Stimulated activated effector memory CD8-positive, alpha-beta T cell treated with anti-CD3 and anti-CD28 coated beads, Interleukin-12 subunit alpha, Interleukin-12 subunit beta, amount 100 ng/mL, for 72 hours (primary cell): Measurements from ENCODE around the gene NEDD8.
A peak's percentile ranks its signal among the peaks of the same experiment; 100 is the strongest.

Source experiments
- ATAC-seq: fragments of 150-1000 bp; cut with Tn5 transposase; 2 replicates; pipeline ENCODE4 v1.10.0; 2021
- DNase-seq, 2 donors: peaks; one replicate each; pipeline ENCODE4 v3.0.0; 2021 to 2022; ENCODE audit warnings: low spot score in 2 of 2
- H3K27ac Mint-ChIP-seq: one replicate; pipeline ENCODE4 v1.8.0; 2022; ENCODE audit warnings: mild to moderate bottlenecking, mixed read lengths
- H3K36me3 Mint-ChIP-seq: one replicate; pipeline ENCODE4 v1.8.0; 2022; ENCODE audit warnings: mild to moderate bottlenecking, mixed read lengths
- H3K4me1 Mint-ChIP-seq: one replicate; pipeline ENCODE4 v1.8.0; 2022; ENCODE audit warnings: mixed read lengths
- H3K4me3 Mint-ChIP-seq: one replicate; pipeline ENCODE4 v1.8.0; 2022; ENCODE audit warnings: mild to moderate bottlenecking, mixed read lengths
- H3K9me3 Mint-ChIP-seq: one replicate; pipeline ENCODE4 v1.8.0; 2022; ENCODE audit warnings: mixed read lengths

The NEDD8 gene

GRCh38 chr14:24243336-24243836 is 11.2 kb upstream of the NEDD8 start:
- no peaks in the 10 kb centered on the region for H3K9me3 Mint-ChIP-seq
- H3K36me3 Mint-ChIP-seq = peaks cover 47% of the 10 kb centered on the region
- DNase-seq = no peak
- no peak for ATAC-seq
- H3K4me1 Mint-ChIP-seq = peaks cover 63% of the 10 kb centered on the region
- peak overlapping the region; percentile 91 for H3K4me3 Mint-ChIP-seq
- H3K27ac Mint-ChIP-seq = peak overlapping the region; percentile 98

GRCh38 chr14:24241829-24242443 is 9.8 kb upstream of the NEDD8 start:
- Mint-ChIP-seq H3K4me3 (peak overlapping the region; percentile 91), H3K27ac (peak overlapping the region; percentile 98), H3K36me3 (peaks cover 62% of the 10 kb centered on the region), H3K9me3 (no peaks in the 10 kb centered on the region), H3K4me1 (peaks cover 67% of the 10 kb centered on the region)
- no peak for DNase-seq
- peak; percentile 88 for ATAC-seq

- H3K27ac Mint-ChIP-seq = peak overlapping the region; percentile 84
- no peak for DNase-seq
- ATAC-seq = no peak
- H3K4me3 Mint-ChIP-seq = peak overlapping the region; percentile 91
- no peaks in the 10 kb centered on the region for H3K9me3 Mint-ChIP-seq
- peaks cover 76% of the 10 kb centered on the region for H3K4me1 Mint-ChIP-seq
- peaks cover 76% of the 10 kb centered on the region for H3K36me3 Mint-ChIP-seq
Observed at GRCh38 chr14:24240110-24240918, 8.1 kb upstream of the NEDD8 start.

GRCh38 chr14:24238527-24239037 is 6.4 kb upstream of the NEDD8 start:
- no peak for DNase-seq
- peak overlapping the region; percentile 84 for H3K27ac Mint-ChIP-seq
- peaks cover 80% of the 10 kb centered on the region for H3K4me1 Mint-ChIP-seq
- peaks cover 89% of the 10 kb centered on the region for H3K36me3 Mint-ChIP-seq
- no peak for ATAC-seq
- H3K9me3 Mint-ChIP-seq = no peaks in the 10 kb centered on the region
- no peak overlapping the region for H3K4me3 Mint-ChIP-seq

GRCh38 chr14:24238123-24238522 is 6.0 kb upstream of the NEDD8 start:
- H3K4me1 Mint-ChIP-seq = peaks cover 79% of the 10 kb centered on the region
- ATAC-seq = no peak
- DNase-seq = no peak
- peaks cover 87% of the 10 kb centered on the region for H3K36me3 Mint-ChIP-seq
- H3K27ac Mint-ChIP-seq = peak overlapping the region; percentile 84
- no peak overlapping the region for H3K4me3 Mint-ChIP-seq
- H3K9me3 Mint-ChIP-seq = no peaks in the 10 kb centered on the region

GRCh38 chr14:24237463-24237955 is 5.3 kb upstream of the NEDD8 start:
- DNase-seq (no peak), ATAC-seq (no peak)
- Mint-ChIP-seq H3K9me3 (no peaks in the 10 kb centered on the region), H3K4me3 (no peak overlapping the region), H3K36me3 (peaks cover 81% of the 10 kb centered on the region), H3K4me1 (peaks cover 72% of the 10 kb centered on the region), H3K27ac (peak overlapping the region; percentile 84)

- Mint-ChIP-seq H3K27ac (peak overlapping the region; percentile 84), H3K36me3 (peaks cover 81% of the 10 kb centered on the region), H3K4me3 (no peak overlapping the region), H3K4me1 (peaks cover 72% of the 10 kb centered on the region), H3K9me3 (no peaks in the 10 kb centered on the region)
- no peak for DNase-seq
- no peak for ATAC-seq
Observed at GRCh38 chr14:24236689-24237462, 4.7 kb upstream of the NEDD8 start.

- no peak overlapping the region for H3K4me3 Mint-ChIP-seq
- DNase-seq (no peak), ATAC-seq (no peak)
- H3K36me3 Mint-ChIP-seq = peaks cover 76% of the 10 kb centered on the region
- H3K9me3 Mint-ChIP-seq = no peaks in the 10 kb centered on the region
- peak overlapping the region; percentile 84 for H3K27ac Mint-ChIP-seq
- H3K4me1 Mint-ChIP-seq = peaks cover 70% of the 10 kb centered on the region
Observed at GRCh38 chr14:24235804-24236688, 3.9 kb upstream of the NEDD8 start.

GRCh38 chr14:24234095-24235005 is 2.2 kb upstream of the NEDD8 start:
- peak overlapping the region; percentile 67 for H3K27ac Mint-ChIP-seq
- peaks cover 76% of the 10 kb centered on the region for H3K36me3 Mint-ChIP-seq
- peaks cover 54% of the 10 kb centered on the region for H3K4me1 Mint-ChIP-seq
- no peak for DNase-seq
- H3K9me3 Mint-ChIP-seq = no peaks in the 10 kb centered on the region
- no peak for ATAC-seq
- peak overlapping the region; percentile 84 for H3K4me3 Mint-ChIP-seq

GRCh38 chr14:24233538-24233866 is 1.3 kb upstream of the NEDD8 start:
- Mint-ChIP-seq H3K27ac (peak overlapping the region; percentile 86), H3K4me3 (peak overlapping the region; percentile 84), H3K36me3 (peaks cover 76% of the 10 kb centered on the region), H3K9me3 (no peaks in the 10 kb centered on the region), H3K4me1 (peaks cover 47% of the 10 kb centered on the region)
- DNase-seq (no peak), ATAC-seq (no peak)

- DNase-seq = no peak
- peak within 1 kb of the TSS; percentile 86 for H3K27ac Mint-ChIP-seq
- ATAC-seq = peak; percentile 62
- H3K4me1 Mint-ChIP-seq = peaks cover 41% of the 10 kb centered on the region
- H3K36me3 Mint-ChIP-seq = peaks cover 76% of the 10 kb centered on the region
- no peaks in the 10 kb centered on the region for H3K9me3 Mint-ChIP-seq
- H3K4me3 Mint-ChIP-seq = peak within 1 kb of the TSS; percentile 84
Observed at GRCh38 chr14:24232645-24233537, 724 bp upstream of the NEDD8 start, which contains the start of gene GMPR2. GMPR2 (plus strand) TSS chr14:24232929; CDS start chr14:24233254, 325 bp downstream.

GRCh38 chr14:24231263-24232120 is 675 bp downstream of the NEDD8 start:
- Mint-ChIP-seq H3K27ac (peak overlapping the region; percentile 86), H3K9me3 (no peaks in the 10 kb centered on the region), H3K4me1 (peaks cover 35% of the 10 kb centered on the region), H3K36me3 (peaks cover 73% of the 10 kb centered on the region), H3K4me3 (peak overlapping the region; percentile 84)
- DNase-seq (peak in 1 of 2 donors; percentile 11), ATAC-seq (peak; percentile 43)
